ENCODE measurements around the gene GANAB.

DNA sequence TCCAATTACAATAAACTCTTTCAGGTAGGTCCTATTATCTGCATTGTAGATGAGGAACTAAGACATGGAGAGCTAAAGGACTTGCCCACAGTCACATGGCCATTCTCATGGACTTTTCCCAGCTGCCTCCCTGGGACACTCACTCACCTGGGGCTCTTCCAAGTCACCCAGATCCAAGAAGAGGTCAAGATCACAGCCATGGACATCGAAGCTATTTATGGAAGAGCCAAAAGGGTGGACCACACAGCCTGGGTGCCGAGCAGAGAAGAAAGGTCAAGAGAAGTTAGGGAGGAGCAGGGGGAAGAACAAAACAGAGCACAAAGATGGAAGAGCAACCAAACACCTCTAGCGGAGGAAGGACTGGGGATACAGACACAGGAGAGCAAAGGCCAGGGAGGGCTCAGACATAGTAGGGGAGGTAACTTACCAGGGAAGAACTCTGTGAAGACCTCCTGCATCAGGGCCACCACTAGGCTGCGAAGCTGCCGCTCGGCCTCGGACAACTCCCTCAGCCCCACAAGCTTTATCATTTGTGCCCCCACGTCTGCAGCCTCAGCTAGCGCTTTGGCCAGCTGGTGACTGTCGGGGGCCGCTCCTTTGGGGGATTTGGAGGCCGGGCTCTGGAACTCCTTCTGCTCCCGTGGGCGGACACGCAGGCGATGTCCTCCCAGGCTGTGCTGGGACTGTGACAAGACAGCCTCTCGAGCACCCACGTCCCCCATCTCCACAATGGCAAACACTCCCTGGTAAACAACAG is 65.3 kb downstream of the GANAB start:
- TF ChIP-seq, protein P1, sequence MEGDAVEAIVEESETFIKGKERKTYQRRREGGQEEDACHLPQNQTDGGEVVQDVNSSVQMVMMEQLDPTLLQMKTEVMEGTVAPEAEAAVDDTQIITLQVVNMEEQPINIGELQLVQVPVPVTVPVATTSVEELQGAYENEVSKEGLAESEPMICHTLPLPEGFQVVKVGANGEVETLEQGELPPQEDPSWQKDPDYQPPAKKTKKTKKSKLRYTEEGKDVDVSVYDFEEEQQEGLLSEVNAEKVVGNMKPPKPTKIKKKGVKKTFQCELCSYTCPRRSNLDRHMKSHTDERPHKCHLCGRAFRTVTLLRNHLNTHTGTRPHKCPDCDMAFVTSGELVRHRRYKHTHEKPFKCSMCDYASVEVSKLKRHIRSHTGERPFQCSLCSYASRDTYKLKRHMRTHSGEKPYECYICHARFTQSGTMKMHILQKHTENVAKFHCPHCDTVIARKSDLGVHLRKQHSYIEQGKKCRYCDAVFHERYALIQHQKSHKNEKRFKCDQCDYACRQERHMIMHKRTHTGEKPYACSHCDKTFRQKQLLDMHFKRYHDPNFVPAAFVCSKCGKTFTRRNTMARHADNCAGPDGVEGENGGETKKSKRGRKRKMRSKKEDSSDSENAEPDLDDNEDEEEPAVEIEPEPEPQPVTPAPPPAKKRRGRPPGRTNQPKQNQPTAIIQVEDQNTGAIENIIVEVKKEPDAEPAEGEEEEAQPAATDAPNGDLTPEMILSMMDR (conservative IDR thresholded peaks at IDR 0.05; ENCODE audit: low read depth, low read length) = no peak
- TF ChIP-seq EZH2 (IDR thresholded peaks at IDR 0.05; ENCODE audit: low read length, unreplicated experiment) = no peak

Data from PC-3 (cell line).